Aorta (tissue), 5 donors: Measurements from ENCODE around the gene KCNK6. TPM values are rescaled to one million over a fixed set of nuclear protein-coding genes. Genes with fewer than 3 reads are reported as not detected.

Source experiments
- ATAC-seq: fragments of 200-7000 bp; cut with Tn5 transposase; one replicate; pipeline ENCODE4 v1.9.1; 2022; ENCODE audit warnings: moderate library complexity; ENCODE audit not compliant: low FRiP score
- DNase-seq, 2 donors: peaks; one replicate each; pipeline ENCODE4 v3.0.0-alpha.2; 2020
- H3K27ac ChIP-seq, 2 donors: one replicate each; pipeline ENCODE4 v1.5.1; 2013; ENCODE audit warnings: low read length in 2 of 2, mild to moderate bottlenecking in 2 of 2, moderate library complexity in 2 of 2, control low read depth in 1 of 2, inconsistent platforms in 1 of 2, low read depth in 1 of 2
- H3K27me3 ChIP-seq, 2 donors: one replicate each; pipeline ENCODE4 v1.6.1; 2013; ENCODE audit warnings: control low read depth in 1 of 2, low read length in 1 of 2, mild to moderate bottlenecking in 1 of 2, moderate library complexity in 1 of 2; ENCODE audit not compliant: insufficient read depth in 2 of 2, control insufficient read depth in 1 of 2
- H3K36me3 ChIP-seq, 2 donors: one replicate each; pipeline ENCODE4 v1.6.1; 2013; ENCODE audit warnings: control low read depth in 1 of 2, low read length in 1 of 2, mild to moderate bottlenecking in 1 of 2; ENCODE audit not compliant: insufficient read depth in 2 of 2, control insufficient read depth in 1 of 2
- H3K4me1 ChIP-seq, 2 donors: one replicate each; pipeline ENCODE4 v1.6.1; 2013; ENCODE audit warnings: low read length in 2 of 2, control low read depth in 1 of 2, mild to moderate bottlenecking in 1 of 2, moderate library complexity in 1 of 2; ENCODE audit not compliant: insufficient read depth in 2 of 2, control insufficient read depth in 1 of 2
- H3K4me3 ChIP-seq, 2 donors: one replicate each; pipeline ENCODE4 v1.5.1; 2013; ENCODE audit warnings: low read length in 2 of 2, control low read depth in 1 of 2, mild to moderate bottlenecking in 1 of 2
- H3K9me3 ChIP-seq: one replicate; pipeline ENCODE4 v1.6.1; 2013; ENCODE audit warnings: mild to moderate bottlenecking, low read length; ENCODE audit not compliant: control insufficient read depth
- WGBS, 2 donors: extraction: QIAGEN DNeasy Blood & Tissue Kit; methylation state at CpG; one replicate each; pipeline ENCODE4 v1.1.7; 2013; 5-methylcytosine and 5-hydroxymethylcytosine counted together
- intact Hi-C, 2 donors: fragments of 100-400 bp; cut with DNase I; formaldehyde crosslinking; loops; one replicate each; pipeline versions ENCODE4 v1.14.2 to v1.15.0; 2022
- polyA plus RNA-seq, 2 donors: library from polyadenylated mRNA; stranded (reverse); fragments of 200-250 nt; gene quantifications; one replicate each; pipeline ENCODE4 v1.2.3, GENCODE V29; 2013
- total RNA-seq, 2 donors: library from RNA; stranded (reverse); fragmentation: NEBNext Ultra II Directional; extraction: Animal tissue kit (Norgen Biotek cat#: 25700); gene quantifications; one replicate each; pipeline ENCODE4 v1.2.1, GENCODE V29; 2021
- donor health status: healthy with polysubstance abuse.
- donor health status: Bipolar disorder and iron deficiency.
- donor health status: DM: no; HTN: no; CAD: no.
- donor health status: DM: no; HTN: no; CAD: no.
- donor health status: DM: yes; HTN: yes; CAD: no.

Gene KCNK6
- total and polyA plus RNA-seq, 4 donors: 13.1 to 25.2 (median 21.1) TPM

DNA sequence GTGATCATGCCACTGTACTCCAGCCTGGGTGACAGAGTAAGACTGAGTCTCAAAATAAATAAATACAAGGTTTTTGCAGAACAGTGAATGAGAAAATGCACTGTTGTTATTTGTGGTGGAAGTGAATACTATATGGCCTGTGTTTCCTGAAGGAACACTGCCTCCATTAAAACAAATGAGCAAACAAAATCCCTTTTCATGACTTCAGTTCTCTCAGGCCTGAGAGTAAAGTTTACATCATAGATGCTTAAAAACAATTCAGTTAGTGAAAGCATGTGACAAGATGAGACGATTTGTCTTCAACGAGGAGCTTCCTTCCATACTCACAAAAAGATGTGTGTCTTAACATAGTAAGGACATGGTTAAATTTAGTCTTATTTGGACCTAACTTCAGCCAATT, 40.9 kb upstream of the KCNK6 start:
- H3K4me3 ChIP-seq: no peak overlapping the region
- no peak for DNase-seq
- H3K9me3 ChIP-seq: no peaks in the 10 kb centered on the region
- H3K4me1 ChIP-seq: peaks cover 0 to 3% of the 10 kb centered on the region in 2 donors
- H3K27ac ChIP-seq: peak overlapping the region; percentile 83 to 96
- ATAC-seq: no peak
- H3K36me3 ChIP-seq: peaks cover 0 to 2% of the 10 kb centered on the region in 2 donors
- WGBS, 2 donors: 75 to 79% methylated on average over 2 of the region's 2 CpGs
- intact Hi-C loops: loop anchor here in 1 of 2 donors (2.0 kb wide), 1 partner anchor 14 kb away; the partner anchor contains the start of gene SPINT2
- no peaks in the 10 kb centered on the region for H3K27me3 ChIP-seq

DNA sequence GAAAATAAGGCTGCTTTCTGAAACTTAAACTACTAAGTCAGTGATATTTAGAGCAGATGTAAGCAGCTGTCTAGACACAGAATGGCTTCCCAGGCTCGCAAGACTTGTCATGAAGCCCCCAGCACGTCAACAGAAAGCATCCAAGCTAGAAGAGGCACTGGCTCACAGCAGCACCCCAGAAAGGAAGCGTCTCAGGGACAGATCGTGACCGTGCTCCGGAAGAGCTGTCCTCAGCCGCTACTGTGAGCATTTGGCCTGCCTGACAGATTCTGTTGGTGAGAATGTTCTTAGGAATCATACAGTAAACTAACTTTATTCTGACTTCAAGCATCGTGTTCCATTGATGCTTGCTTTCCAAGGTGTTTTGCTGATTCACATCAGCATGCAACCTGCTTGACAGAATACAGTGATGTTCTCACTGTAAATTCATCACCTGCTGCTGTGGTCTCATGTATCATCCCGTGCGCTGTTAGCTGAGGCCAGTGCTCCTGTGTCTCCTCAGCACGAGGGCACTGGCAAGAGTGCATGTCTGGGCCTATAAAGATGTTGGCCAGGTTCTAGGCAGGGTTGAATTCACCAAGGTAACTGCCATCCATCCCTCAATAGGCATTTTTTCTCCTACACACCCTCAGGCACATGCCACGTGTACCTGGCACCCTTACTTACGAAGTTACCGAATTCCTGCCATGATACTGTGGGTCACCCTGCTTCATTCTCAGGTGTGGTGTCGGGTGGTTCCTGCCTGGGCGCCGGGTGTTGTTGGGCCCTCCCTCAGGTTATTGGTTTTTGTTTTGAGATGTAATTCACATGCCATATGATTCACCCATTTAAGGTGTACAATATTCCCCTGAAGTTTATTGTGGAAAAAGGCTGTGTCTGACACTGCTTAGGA, 39.4 kb upstream of the KCNK6 start:
- H3K27me3 ChIP-seq: no peaks in the 10 kb centered on the region
- ATAC-seq: no peak
- intact Hi-C loops: no loop called here

DNA sequence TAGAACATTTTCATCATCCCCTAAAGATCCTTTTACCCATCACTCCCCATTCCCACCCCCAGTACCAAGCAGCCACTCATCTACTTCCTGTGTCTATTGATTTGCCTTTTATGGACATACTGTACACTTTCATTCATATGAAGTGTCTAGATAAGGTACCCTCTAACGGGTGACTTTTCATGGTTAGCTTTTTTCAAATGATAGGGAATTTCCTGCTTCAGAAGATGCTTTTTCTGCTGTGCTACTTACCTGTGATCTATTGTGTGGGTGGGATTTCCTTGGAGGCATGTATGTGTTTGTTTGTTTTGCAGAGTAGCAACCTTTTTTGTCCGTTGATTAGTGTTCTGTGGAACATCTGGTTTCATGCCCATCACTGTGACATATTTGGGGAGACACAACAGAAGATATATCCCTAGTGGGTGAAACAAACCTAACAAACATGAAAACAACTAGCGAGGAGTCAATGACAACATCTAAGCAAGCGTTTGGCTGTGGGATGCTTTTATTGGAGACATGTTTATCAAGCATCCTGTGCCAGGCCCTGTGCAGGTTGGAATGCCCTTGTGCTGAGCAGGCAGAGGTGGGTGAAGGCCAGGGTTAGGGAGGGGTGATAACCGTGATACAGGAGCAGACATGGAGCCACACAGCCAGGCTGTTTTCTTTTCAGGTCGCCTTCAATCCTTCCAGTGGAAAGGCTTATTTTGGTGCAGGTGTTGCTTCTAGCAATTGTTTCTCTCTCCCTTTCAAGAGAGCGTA, 37.7 kb upstream of the KCNK6 start:
- Histone ChIP-seq H3K27ac (peak overlapping the region in 1 of 2 donors; percentile 1), H3K4me1 (peaks cover 0 to 3% of the 10 kb centered on the region in 2 donors), H3K4me3 (no peak overlapping the region), H3K36me3 (peaks cover 0 to 2% of the 10 kb centered on the region in 2 donors), H3K9me3 (no peaks in the 10 kb centered on the region), H3K27me3 (no peaks in the 10 kb centered on the region)
- WGBS, 2 donors: 46 to 52% methylated on average over 7 of the region's 7 CpGs
- intact Hi-C loops: no loop called here
- ATAC-seq: no peak
- no peak for DNase-seq

More for the DNA sequence above, 39.4 kb upstream of the KCNK6 start:
- no peak overlapping the region for H3K4me3 ChIP-seq
- H3K4me1 ChIP-seq: peaks cover 0 to 3% of the 10 kb centered on the region in 2 donors
- H3K9me3 ChIP-seq: no peaks in the 10 kb centered on the region
- H3K36me3 ChIP-seq: peaks cover 0 to 2% of the 10 kb centered on the region in 2 donors
- no peak for DNase-seq
- 82 to 86% methylated on average over 17 of the region's 17 CpGs for WGBS, 2 donors
- H3K27ac ChIP-seq: peak overlapping the region; percentile 24 to 83

DNA sequence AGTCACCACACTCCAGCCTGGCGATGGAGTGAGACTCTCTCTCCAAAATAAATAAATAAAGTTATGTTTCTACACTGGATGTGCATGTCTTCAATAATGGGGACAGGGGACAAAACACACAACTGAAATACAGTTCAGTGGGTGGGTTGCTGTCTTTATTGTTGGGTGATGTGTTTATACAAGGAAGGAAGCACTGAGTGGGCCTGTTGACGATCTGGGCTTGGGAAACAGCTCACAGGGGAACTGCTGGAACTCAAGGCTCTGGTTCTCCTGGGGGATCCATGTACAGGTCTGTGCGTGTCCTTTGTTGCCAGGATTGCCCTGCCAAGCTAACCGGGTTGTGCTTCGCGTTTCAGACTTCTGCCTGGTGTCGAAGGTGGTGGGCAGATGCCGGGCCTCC, 36.4 kb upstream of the KCNK6 start:
- no peaks in the 10 kb centered on the region for H3K4me1 ChIP-seq
- WGBS, 2 donors: 78 to 81% methylated on average over 8 of the region's 8 CpGs
- no peak overlapping the region for H3K4me3 ChIP-seq
- H3K27ac ChIP-seq: peak overlapping the region; percentile 48 to 51
- H3K36me3 ChIP-seq: peaks cover 0 to 3% of the 10 kb centered on the region in 2 donors
- ATAC-seq (no peak), DNase-seq (no peak)
- intact Hi-C loops: no loop called here
- no peaks in the 10 kb centered on the region for H3K27me3 ChIP-seq
- H3K9me3 ChIP-seq: no peaks in the 10 kb centered on the region

DNA sequence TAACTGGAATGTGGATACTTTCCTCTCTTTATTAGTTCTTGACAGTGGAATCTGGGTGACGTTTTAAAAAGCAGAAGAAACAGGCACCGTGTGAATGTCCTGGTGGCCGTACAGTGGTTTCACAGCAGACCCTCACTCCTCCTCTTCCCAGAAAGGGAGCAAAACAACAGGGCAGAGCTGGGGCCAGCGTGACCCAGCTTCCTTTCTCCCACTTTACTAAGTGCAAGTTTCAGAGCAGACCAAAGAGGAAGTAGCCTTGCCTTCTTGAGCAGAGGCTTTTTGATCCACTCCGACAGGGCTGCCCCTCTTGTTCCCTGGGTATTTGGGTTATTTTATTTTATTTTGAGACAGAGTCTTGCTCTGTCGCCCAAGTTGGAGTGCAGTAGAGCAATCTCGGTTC, 35.2 kb upstream of the KCNK6 start:
- no peak overlapping the region for H3K27ac ChIP-seq
- intact Hi-C loops: no loop called here

DNA sequence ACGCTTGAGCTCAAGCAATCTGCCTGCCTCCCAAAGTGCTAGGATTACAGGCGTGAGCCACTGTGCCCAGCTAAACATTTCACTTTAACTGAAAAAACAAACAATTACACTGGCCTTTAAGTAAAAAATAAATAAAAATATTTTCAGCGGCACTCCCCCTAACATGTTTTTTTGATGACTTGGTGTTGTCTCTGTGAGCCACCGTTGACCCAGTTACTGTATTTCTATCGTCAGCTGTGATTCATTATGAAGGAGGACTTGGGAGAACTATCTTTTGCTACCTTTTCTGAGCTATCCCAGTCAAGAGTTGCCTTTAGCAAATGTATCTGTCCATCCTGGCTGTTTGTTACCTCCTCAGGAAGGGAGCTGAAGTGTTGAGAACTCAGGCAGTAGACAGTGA, 34.1 kb upstream of the KCNK6 start:
- intact Hi-C loops: no loop called here
- no peak overlapping the region for H3K4me3 ChIP-seq
- H3K36me3 ChIP-seq: peaks cover 0 to 12% of the 10 kb centered on the region in 2 donors
- no peaks in the 10 kb centered on the region for H3K4me1 ChIP-seq
- DNase-seq (no peak), ATAC-seq (no peak)
- H3K9me3 ChIP-seq: no peaks in the 10 kb centered on the region
- 76 to 85% methylated on average over 5 of the region's 5 CpGs for WGBS, 2 donors
- H3K27me3 ChIP-seq: no peaks in the 10 kb centered on the region
- no peak overlapping the region for H3K27ac ChIP-seq

More for the DNA sequence above, 35.2 kb upstream of the KCNK6 start:
- WGBS, 2 donors: 76 to 79% methylated on average over 7 of the region's 7 CpGs
- no peak overlapping the region for H3K4me3 ChIP-seq
- ATAC-seq: no peak
- H3K9me3 ChIP-seq: no peaks in the 10 kb centered on the region
- no peaks in the 10 kb centered on the region for H3K4me1 ChIP-seq
- no peaks in the 10 kb centered on the region for H3K27me3 ChIP-seq
- DNase-seq: peak in 1 of 2 donors; percentile 73
- peaks cover 0 to 9% of the 10 kb centered on the region in 2 donors for H3K36me3 ChIP-seq

DNA sequence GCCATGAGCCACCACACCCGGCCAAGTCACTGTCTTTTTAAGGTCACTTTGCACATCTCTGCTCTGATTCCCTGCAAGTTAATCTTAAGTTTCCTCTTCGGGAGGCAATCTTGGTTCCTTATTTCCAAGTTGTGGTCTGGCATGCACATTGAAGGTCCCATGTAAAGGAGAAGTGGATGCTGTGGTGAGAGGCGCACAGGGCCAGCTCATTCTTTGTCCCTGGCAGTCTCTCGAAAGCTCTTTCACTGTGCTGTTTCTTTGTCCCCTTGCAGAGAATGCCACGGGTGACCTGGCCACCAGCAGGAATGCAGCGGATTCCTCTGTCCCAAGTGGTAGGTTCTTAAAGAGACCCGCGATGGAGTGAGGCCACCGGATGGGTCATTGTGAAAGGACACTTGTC, 32.0 kb upstream of the KCNK6 start:
- Histone ChIP-seq H3K4me1 (no peaks in the 10 kb centered on the region), H3K4me3 (no peak overlapping the region), H3K27me3 (no peaks in the 10 kb centered on the region), H3K27ac (no peak overlapping the region), H3K9me3 (no peaks in the 10 kb centered on the region), H3K36me3 (peaks cover 0 to 16% of the 10 kb centered on the region in 2 donors)
- intact Hi-C loops: no loop called here
- ATAC-seq (no peak), DNase-seq (no peak)
- WGBS, 2 donors: 79% methylated on average over 9 of the region's 9 CpGs

DNA sequence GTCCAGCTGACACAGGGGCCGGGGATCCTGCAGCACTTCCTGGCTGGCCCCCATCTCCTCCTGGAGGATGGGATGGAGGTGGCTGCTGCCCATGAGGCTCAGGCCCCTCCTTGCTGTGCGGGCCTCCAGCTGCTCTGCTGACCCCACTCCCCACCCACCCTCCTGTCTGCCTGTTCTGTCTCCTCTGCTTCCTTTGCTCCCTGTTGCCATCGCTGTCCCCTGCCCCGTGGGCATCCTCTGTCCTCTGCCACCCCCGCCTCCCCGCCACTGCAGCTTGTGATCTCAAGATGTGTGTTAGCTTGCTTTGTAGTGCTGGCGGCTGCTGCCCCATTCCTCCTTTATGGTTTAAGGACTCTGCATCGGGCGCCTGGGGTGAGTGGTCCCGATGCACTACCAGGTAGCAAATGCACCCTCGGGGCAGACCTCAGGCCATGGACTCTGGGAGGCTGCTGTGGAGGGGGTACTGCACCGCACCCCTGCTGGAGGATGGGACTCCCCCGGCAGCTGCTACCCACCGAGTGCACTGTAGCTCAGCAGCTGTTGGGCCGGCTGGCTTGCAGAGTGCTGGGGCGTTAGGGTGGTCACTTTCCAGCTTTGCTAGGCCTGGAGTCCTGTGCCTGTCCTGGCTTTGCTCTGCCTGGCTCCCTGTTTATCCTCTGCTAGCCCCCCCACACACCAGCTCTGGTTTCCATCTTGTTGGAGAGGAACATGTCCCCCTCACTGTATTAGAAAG, 31.4 kb upstream of the KCNK6 start:
- no peak overlapping the region for H3K27ac ChIP-seq
- H3K27me3 ChIP-seq: no peaks in the 10 kb centered on the region
- intact Hi-C loops: no loop called here
- DNase-seq (no peak), ATAC-seq (no peak)
- H3K4me1 ChIP-seq: no peaks in the 10 kb centered on the region
- no peak overlapping the region for H3K4me3 ChIP-seq
- H3K9me3 ChIP-seq: no peaks in the 10 kb centered on the region
- peaks cover 0 to 16% of the 10 kb centered on the region in 2 donors for H3K36me3 ChIP-seq
- 79 to 85% methylated on average over 16 of the region's 16 CpGs for WGBS, 2 donors
